ENCODE measurements around the gene SRPK2. TPM values are rescaled to one million over a fixed set of nuclear protein-coding genes. Genes with fewer than 3 reads are reported as not detected.

SRPK2 gene
- total RNA-seq, 1 experiment from 2014 or later = 50.5 TPM

GRCh38 chr7:105136221-105136620 is 252.5 kb downstream of the SRPK2 start (continued):
- TF ChIP-seq, protein P1, sequence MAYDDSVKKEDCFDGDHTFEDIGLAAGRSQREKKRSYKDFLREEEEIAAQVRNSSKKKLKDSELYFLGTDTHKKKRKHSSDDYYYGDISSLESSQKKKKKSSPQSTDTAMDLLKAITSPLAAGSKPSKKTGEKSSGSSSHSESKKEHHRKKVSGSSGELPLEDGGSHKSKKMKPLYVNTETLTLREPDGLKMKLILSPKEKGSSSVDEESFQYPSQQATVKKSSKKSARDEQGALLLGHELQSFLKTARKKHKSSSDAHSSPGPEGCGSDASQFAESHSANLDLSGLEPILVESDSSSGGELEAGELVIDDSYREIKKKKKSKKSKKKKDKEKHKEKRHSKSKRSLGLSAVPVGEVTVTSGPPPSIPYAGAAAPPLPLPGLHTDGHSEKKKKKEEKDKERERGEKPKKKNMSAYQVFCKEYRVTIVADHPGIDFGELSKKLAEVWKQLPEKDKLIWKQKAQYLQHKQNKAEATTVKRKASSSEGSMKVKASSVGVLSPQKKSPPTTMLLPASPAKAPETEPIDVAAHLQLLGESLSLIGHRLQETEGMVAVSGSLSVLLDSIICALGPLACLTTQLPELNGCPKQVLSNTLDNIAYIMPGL (CRISPR knock-in tag; IDR thresholded peaks at IDR 0.05) = no peak
- TF ChIP-seq, protein P2, sequence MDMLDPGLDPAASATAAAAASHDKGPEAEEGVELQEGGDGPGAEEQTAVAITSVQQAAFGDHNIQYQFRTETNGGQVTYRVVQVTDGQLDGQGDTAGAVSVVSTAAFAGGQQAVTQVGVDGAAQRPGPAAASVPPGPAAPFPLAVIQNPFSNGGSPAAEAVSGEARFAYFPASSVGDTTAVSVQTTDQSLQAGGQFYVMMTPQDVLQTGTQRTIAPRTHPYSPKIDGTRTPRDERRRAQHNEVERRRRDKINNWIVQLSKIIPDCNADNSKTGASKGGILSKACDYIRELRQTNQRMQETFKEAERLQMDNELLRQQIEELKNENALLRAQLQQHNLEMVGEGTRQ (CRISPR knock-in tag; IDR thresholded peaks at IDR 0.05) = no peak
- TF ChIP-seq PRRX2 (CRISPR knock-in tag; IDR thresholded peaks at IDR 0.05) = no peak
- TF ChIP-seq JUN (CRISPR knock-in tag; IDR thresholded peaks at IDR 0.05) = no peak
- no peak for TF ChIP-seq E2F1 (CRISPR knock-in tag; IDR thresholded peaks at IDR 0.05)
- TF ChIP-seq, protein P3, sequence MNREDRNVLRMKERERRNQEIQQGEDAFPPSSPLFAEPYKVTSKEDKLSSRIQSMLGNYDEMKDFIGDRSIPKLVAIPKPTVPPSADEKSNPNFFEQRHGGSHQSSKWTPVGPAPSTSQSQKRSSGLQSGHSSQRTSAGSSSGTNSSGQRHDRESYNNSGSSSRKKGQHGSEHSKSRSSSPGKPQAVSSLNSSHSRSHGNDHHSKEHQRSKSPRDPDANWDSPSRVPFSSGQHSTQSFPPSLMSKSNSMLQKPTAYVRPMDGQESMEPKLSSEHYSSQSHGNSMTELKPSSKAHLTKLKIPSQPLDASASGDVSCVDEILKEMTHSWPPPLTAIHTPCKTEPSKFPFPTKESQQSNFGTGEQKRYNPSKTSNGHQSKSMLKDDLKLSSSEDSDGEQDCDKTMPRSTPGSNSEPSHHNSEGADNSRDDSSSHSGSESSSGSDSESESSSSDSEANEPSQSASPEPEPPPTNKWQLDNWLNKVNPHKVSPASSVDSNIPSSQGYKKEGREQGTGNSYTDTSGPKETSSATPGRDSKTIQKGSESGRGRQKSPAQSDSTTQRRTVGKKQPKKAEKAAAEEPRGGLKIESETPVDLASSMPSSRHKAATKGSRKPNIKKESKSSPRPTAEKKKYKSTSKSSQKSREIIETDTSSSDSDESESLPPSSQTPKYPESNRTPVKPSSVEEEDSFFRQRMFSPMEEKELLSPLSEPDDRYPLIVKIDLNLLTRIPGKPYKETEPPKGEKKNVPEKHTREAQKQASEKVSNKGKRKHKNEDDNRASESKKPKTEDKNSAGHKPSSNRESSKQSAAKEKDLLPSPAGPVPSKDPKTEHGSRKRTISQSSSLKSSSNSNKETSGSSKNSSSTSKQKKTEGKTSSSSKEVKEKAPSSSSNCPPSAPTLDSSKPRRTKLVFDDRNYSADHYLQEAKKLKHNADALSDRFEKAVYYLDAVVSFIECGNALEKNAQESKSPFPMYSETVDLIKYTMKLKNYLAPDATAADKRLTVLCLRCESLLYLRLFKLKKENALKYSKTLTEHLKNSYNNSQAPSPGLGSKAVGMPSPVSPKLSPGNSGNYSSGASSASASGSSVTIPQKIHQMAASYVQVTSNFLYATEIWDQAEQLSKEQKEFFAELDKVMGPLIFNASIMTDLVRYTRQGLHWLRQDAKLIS (CRISPR knock-in tag; IDR thresholded peaks at IDR 0.05; ENCODE audit: borderline replicate concordance) = no peak
- TF ChIP-seq TEAD4 (CRISPR knock-in tag; IDR thresholded peaks at IDR 0.05) = no peak
- no peak for TF ChIP-seq ZNF423 (CRISPR knock-in tag; IDR thresholded peaks at IDR 0.05)
- TF ChIP-seq NFE2L1 (CRISPR knock-in tag; IDR thresholded peaks at IDR 0.05) = no peak
- TF ChIP-seq, protein P4, sequence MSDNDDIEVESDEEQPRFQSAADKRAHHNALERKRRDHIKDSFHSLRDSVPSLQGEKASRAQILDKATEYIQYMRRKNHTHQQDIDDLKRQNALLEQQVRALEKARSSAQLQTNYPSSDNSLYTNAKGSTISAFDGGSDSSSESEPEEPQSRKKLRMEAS (CRISPR knock-in tag; IDR thresholded peaks at IDR 0.05) = no peak

- H3K9me3 Mint-ChIP-seq = no peaks in the 10 kb centered on the region
- H3K4me1 Mint-ChIP-seq = 0 out of 2 replicates have a peak, but pooled peaks cover 4% of the 10 kb centered on the region
- DNase-seq (ENCODE audit: low spot score) (no peak), ATAC-seq (no peak)
- H3K36me3 Mint-ChIP-seq = peaks cover 21% of the 10 kb centered on the region
- H3K4me3 Mint-ChIP-seq = no peak overlapping the region
- ChIA-PET POLR2A (no interaction called here), CTCF (interaction anchor here (1.0 kb wide), 1 partner anchor 241 kb away, joined by 3 read pairs; no protein-coding TSS in a partner anchor)
- TF ChIP-seq GTF2I (CRISPR knock-in tag; conservative IDR thresholded peaks at IDR 0.05) (no peak), ZNF138 (CRISPR knock-in tag; conservative IDR thresholded peaks at IDR 0.05) (no peak), CREB1 (CRISPR knock-in tag; IDR thresholded peaks at IDR 0.05) (no peak), IRF2 (CRISPR knock-in tag; IDR thresholded peaks at IDR 0.05; ENCODE audit: borderline replicate concordance, low read depth) (no peak), MXD4 (CRISPR knock-in tag; IDR thresholded peaks at IDR 0.05; ENCODE audit: borderline replicate concordance) (no peak), MYBL2 (CRISPR knock-in tag; IDR thresholded peaks at IDR 0.05) (no peak), NFYB (CRISPR knock-in tag; conservative IDR thresholded peaks at IDR 0.05; ENCODE audit: low read depth) (no peak)
- TF ChIP-seq, protein P5, sequence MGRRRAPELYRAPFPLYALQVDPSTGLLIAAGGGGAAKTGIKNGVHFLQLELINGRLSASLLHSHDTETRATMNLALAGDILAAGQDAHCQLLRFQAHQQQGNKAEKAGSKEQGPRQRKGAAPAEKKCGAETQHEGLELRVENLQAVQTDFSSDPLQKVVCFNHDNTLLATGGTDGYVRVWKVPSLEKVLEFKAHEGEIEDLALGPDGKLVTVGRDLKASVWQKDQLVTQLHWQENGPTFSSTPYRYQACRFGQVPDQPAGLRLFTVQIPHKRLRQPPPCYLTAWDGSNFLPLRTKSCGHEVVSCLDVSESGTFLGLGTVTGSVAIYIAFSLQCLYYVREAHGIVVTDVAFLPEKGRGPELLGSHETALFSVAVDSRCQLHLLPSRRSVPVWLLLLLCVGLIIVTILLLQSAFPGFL (CRISPR knock-in tag; IDR thresholded peaks at IDR 0.05; ENCODE audit: borderline replicate concordance) = no peak
- H3K27me3 Mint-ChIP-seq (ENCODE audit: low read depth) = no peaks in the 10 kb centered on the region
- H3K27ac Mint-ChIP-seq = peak overlapping the region; percentile 24; the same call in 1 of the 2 replicates
These were observed 254.6 kb downstream of the SRPK2 start for GRCh38 chr7:105133986-105134655.
